Measurements from ENCODE around the gene GLT1D1. TPM values are rescaled to one million over a fixed set of nuclear protein-coding genes. Genes with fewer than 3 reads are reported as not detected.

GLT1D1 gene
- total and polyA plus RNA-seq, 10 donors: 0.41 to 41.4 (median 13.9) TPM

- TF ChIP-seq CTCF (IDR thresholded peaks at IDR 0.05 in 8 of 11, conservative IDR thresholded peaks at IDR 0.05 in 3 of 11): no peak
- TF ChIP-seq POLR2AphosphoS5 (IDR thresholded peaks at IDR 0.05): no peak
- no peak for TF ChIP-seq POLR2A (IDR thresholded peaks at IDR 0.05)
- Histone ChIP-seq H3K36me3 (peaks cover 0 to 35% (median 0%) of the 10 kb centered on the region in 6 donors), H3K9me3 (peaks cover 0 to 9% (median 0%) of the 10 kb centered on the region in 8 donors), H3K4me1 (no peaks in the 10 kb centered on the region), H3K4me3 (no peak overlapping the region), H3K27ac (no peak overlapping the region), H3K27me3 (replicated peaks in 1 of 7) (peaks cover 0 to 7% (median 0%) of the 10 kb centered on the region in 7 donors)
- intact Hi-C loops (cut with DNase I; ENCODE audit: low total_unique reads): no loop called here
- DNase-seq: no peak
- 74 to 92% (median 82%) methylated on average over 10 of the region's 10 CpGs for WGBS, 5 donors
Observed at GRCh38 chr12:128986957-128987356, 133.7 kb downstream of the GLT1D1 start.

- Histone ChIP-seq H3K27me3 (replicated peaks in 1 of 7) (no peaks in the 10 kb centered on the region), H3K4me1 (no peaks in the 10 kb centered on the region), H3K4me3 (no peak overlapping the region), H3K27ac (no peak overlapping the region), H3K9me3 (peaks cover 0 to 9% (median 0%) of the 10 kb centered on the region in 8 donors), H3K36me3 (peaks cover 0 to 11% (median 0%) of the 10 kb centered on the region in 6 donors)
- intact Hi-C loops (cut with DNase I; ENCODE audit: low total_unique reads): no loop called here
- TF ChIP-seq CTCF (IDR thresholded peaks at IDR 0.05 in 8 of 11, conservative IDR thresholded peaks at IDR 0.05 in 3 of 11) (no peak), POLR2AphosphoS5 (IDR thresholded peaks at IDR 0.05) (no peak), POLR2A (IDR thresholded peaks at IDR 0.05) (no peak)
- WGBS, 5 donors: 65 to 100% (median 94%) methylated on average over 1 of the region's 1 CpG
- DNase-seq: no peak
Observed at GRCh38 chr12:128989287-128989686, 136.0 kb downstream of the GLT1D1 start.

- DNase-seq: no peak
- Histone ChIP-seq H3K27ac (no peak overlapping the region), H3K36me3 (no peaks in the 10 kb centered on the region), H3K4me3 (no peak overlapping the region), H3K9me3 (peaks cover 0 to 10% (median 0%) of the 10 kb centered on the region in 8 donors), H3K4me1 (no peaks in the 10 kb centered on the region), H3K27me3 (replicated peaks in 1 of 7) (no peaks in the 10 kb centered on the region)
- WGBS, 5 donors: 88 to 92% (median 88%) methylated on average over 6 of the region's 6 CpGs
- TF ChIP-seq POLR2AphosphoS5 (IDR thresholded peaks at IDR 0.05): no peak
- TF ChIP-seq POLR2A (IDR thresholded peaks at IDR 0.05): no peak
- no peak for TF ChIP-seq CTCF (IDR thresholded peaks at IDR 0.05 in 8 of 11, conservative IDR thresholded peaks at IDR 0.05 in 3 of 11)
- intact Hi-C loops (cut with DNase I; ENCODE audit: low total_unique reads): no loop called here
Observed at GRCh38 chr12:128991716-128992115, 138.4 kb downstream of the GLT1D1 start.

- H3K4me1 ChIP-seq: no peaks in the 10 kb centered on the region
- no peak overlapping the region for H3K27ac ChIP-seq
- H3K4me3 ChIP-seq: no peak overlapping the region
- no peaks in the 10 kb centered on the region for H3K36me3 ChIP-seq
- 65 to 87% (median 81%) methylated on average over 8 of the region's 8 CpGs for WGBS, 5 donors
- intact Hi-C loops (cut with DNase I; ENCODE audit: low total_unique reads): no loop called here
- no peak for TF ChIP-seq POLR2AphosphoS5 (IDR thresholded peaks at IDR 0.05)
- TF ChIP-seq CTCF (IDR thresholded peaks at IDR 0.05 in 8 of 11, conservative IDR thresholded peaks at IDR 0.05 in 3 of 11): no peak
- no peak for TF ChIP-seq POLR2A (IDR thresholded peaks at IDR 0.05)
- H3K27me3 ChIP-seq (replicated peaks in 1 of 7): no peaks in the 10 kb centered on the region
- no peak for DNase-seq
- peaks cover 0 to 14% (median 1%) of the 10 kb centered on the region in 8 donors for H3K9me3 ChIP-seq
Observed at GRCh38 chr12:128992116-128992515, 138.8 kb downstream of the GLT1D1 start.

Measured in spleen (tissue), 11 donors.